Lower leg skin (tissue), 4 donors: ENCODE results near the gene CACNB2. TPM values are rescaled to one million over a fixed set of nuclear protein-coding genes. Genes with fewer than 3 reads are reported as not detected.

Experiments
- DNase-seq, 2 donors: peaks; one replicate each; pipeline ENCODE4 v3.0.0-alpha.2; 2019; ENCODE audit warnings: low spot score in 2 of 2
- H3K4me3 ChIP-seq: fragments of 200-600 bp; sonication (generic); 2 replicates; pipeline ENCODE4 v1.5.1; 2017; ENCODE audit warnings: mild to moderate bottlenecking, low read depth; ENCODE audit not compliant: poor library complexity, severe bottlenecking
- CTCF ChIP-seq, 3 donors: fragments of 450-650 bp; IDR thresholded peaks; one replicate each; pipeline ENCODE4 v1.5.1; 2016; ENCODE audit warnings: antibody characterized with exemption in 3 of 3, mild to moderate bottlenecking in 3 of 3, moderate library complexity in 2 of 3
- POLR2A ChIP-seq, 2 donors: fragments of 450-650 bp; IDR thresholded peaks; one replicate each; pipeline ENCODE4 v1.6.1; 2016 to 2017; ENCODE audit warnings: antibody characterized with exemption in 2 of 2, mild to moderate bottlenecking in 1 of 2, moderate library complexity in 1 of 2
- WGBS, 2 donors: methylation state at CpG; one replicate each; pipeline ENCODE4 v1.1.5; 2018; 5-methylcytosine and 5-hydroxymethylcytosine counted together
- intact Hi-C: fragments of 100-400 bp; cut with DNase I; formaldehyde crosslinking; loops from one replicate; pipeline ENCODE4 v1.15.0; 2023; ENCODE audit warnings: low total_unique reads
- total RNA-seq, 4 donors: library from RNA; depleted of rRNA; stranded (reverse); fragments of >200 nt; gene quantifications; one replicate each; pipeline ENCODE4 v1.1.0, GENCODE V29; 2016

The CACNB2 gene
- total RNA-seq, 4 donors from 2014 or later = 3.6 to 7.6 (median 6.1) TPM

- TF ChIP-seq POLR2A (IDR thresholded peaks at IDR 0.05) (no peak), CTCF (IDR thresholded peaks at IDR 0.05) (no peak)
- intact Hi-C loops = no loop called here
- no peak overlapping the region for H3K4me3 ChIP-seq
- WGBS, 2 donors = 86 to 92% methylated on average over 5 of the region's 5 CpGs
- no peak for DNase-seq
These were observed 264.3 kb downstream of the CACNB2 start for GRCh38 chr10:18404530-18404929.

- TF ChIP-seq POLR2A (IDR thresholded peaks at IDR 0.05) (no peak), CTCF (IDR thresholded peaks at IDR 0.05) (no peak)
- no peak for DNase-seq
- no peak overlapping the region for H3K4me3 ChIP-seq
- WGBS, 2 donors = 90 to 91% methylated on average over 4 of the region's 4 CpGs
- intact Hi-C loops = no loop called here
These were observed 265.9 kb downstream of the CACNB2 start for GRCh38 chr10:18406136-18406535.

- WGBS, 2 donors = 73 to 77% methylated on average over 4 of the region's 4 CpGs
- no peak for DNase-seq
- TF ChIP-seq POLR2A (IDR thresholded peaks at IDR 0.05) (no peak), CTCF (IDR thresholded peaks at IDR 0.05) (no peak)
- no peak overlapping the region for H3K4me3 ChIP-seq
- intact Hi-C loops = no loop called here
These were observed 269.6 kb downstream of the CACNB2 start for GRCh38 chr10:18409599-18410397.

- TF ChIP-seq CTCF (IDR thresholded peaks at IDR 0.05) = no peak
- TF ChIP-seq POLR2A (IDR thresholded peaks at IDR 0.05) = no peak
- WGBS, 2 donors = 55 to 66% methylated on average over 2 of the region's 2 CpGs
- intact Hi-C loops = no loop called here
- no peak overlapping the region for H3K4me3 ChIP-seq
- DNase-seq = no peak
These were observed 273.8 kb downstream of the CACNB2 start for GRCh38 chr10:18414061-18414460.

GRCh38 chr10:18417950-18418527 lies 277.8 kb downstream of the CACNB2 start:
- TF ChIP-seq CTCF (IDR thresholded peaks at IDR 0.05) = no peak
- TF ChIP-seq POLR2A (IDR thresholded peaks at IDR 0.05) = no peak
- WGBS, 2 donors = 81 to 84% methylated on average over 15 of the region's 15 CpGs
- intact Hi-C loops = no loop called here
- no peak overlapping the region for H3K4me3 ChIP-seq
- no peak for DNase-seq
